ENCODE data around the gene STOML1. TPM values are rescaled to one million over a fixed set of nuclear protein-coding genes. Genes with fewer than 3 reads are reported as not detected.

The STOML1 gene
- total and polyA plus RNA-seq, 9 of the 15 experiments (the other 6 are each of a cell fraction or from before 2014, with no cell fraction given): 0.25 to 9.7 (median 4.6) TPM

GRCh38 chr15:73996267-73996666, 4.2 kb upstream of the STOML1 start (continued):
- TF ChIP-seq AFF1 (IDR thresholded peaks at IDR 0.05; ENCODE audit: low read depth in 1 of 2, partially characterized antibody in 2 of 2) (no peak), FOXK1 (CRISPR knock-in tag; IDR thresholded peaks at IDR 0.05; ENCODE audit: borderline replicate concordance) (no peak), CBFA2T3 (IDR thresholded peaks at IDR 0.05) (peak; percentile 70), USF1 (CRISPR knock-in tag; IDR thresholded peaks at IDR 0.05) (no peak), NCOR1 (IDR thresholded peaks at IDR 0.05) (peak; percentile 38; the same call in 1 of the 2 replicates), ARID1B (IDR thresholded peaks at IDR 0.05) (peak; percentile 71), FOS (IDR thresholded peaks at IDR 0.05; ENCODE audit: extremely low read depth, insufficient read length) (no peak), ZNF444 (CRISPR knock-in tag; IDR thresholded peaks at IDR 0.05) (no peak), TFAP4 (CRISPR knock-in tag; IDR thresholded peaks at IDR 0.05; ENCODE audit: borderline replicate concordance) (no peak), POLR3G (IDR thresholded peaks at IDR 0.05; ENCODE audit: extremely low read depth, insufficient read length, insufficient replicate concordance) (no peak), MITF (IDR thresholded peaks at IDR 0.05) (no peak), LARP7 (IDR thresholded peaks at IDR 0.05) (no peak), DNMT1 (IDR thresholded peaks at IDR 0.05) (no peak), SAP30 (IDR thresholded peaks at IDR 0.05; ENCODE audit: borderline replicate concordance, insufficient read depth, low read depth, low read length, poor library complexity, severe bottlenecking) (no peak), BRD9 (IDR thresholded peaks at IDR 0.05; ENCODE audit: low read depth, partially characterized antibody) (no peak), DMBX1 (CRISPR knock-in tag; IDR thresholded peaks at IDR 0.05; ENCODE audit: borderline replicate concordance) (no peak), HDAC6 (IDR thresholded peaks at IDR 0.05; ENCODE audit: low read depth, low read length) (no peak), NCOA4 (IDR thresholded peaks at IDR 0.05; ENCODE audit: partially characterized antibody) (no peak), ZNF232 (CRISPR knock-in tag; IDR thresholded peaks at IDR 0.05) (no peak), ZNF586 (CRISPR knock-in tag; conservative IDR thresholded peaks at IDR 0.05) (no peak), KDM1A (IDR thresholded peaks at IDR 0.05) (peak in 1 of 2 experiments; percentile 31; a peak in 1 of 4 replicates), EZH2 (IDR thresholded peaks at IDR 0.05; ENCODE audit: borderline replicate concordance, low read depth, low read length) (no peak), BMI1 (IDR thresholded peaks at IDR 0.05; ENCODE audit: low read length) (no peak)
